LHCN-M2 (cell line): ENCODE results near the gene MORN1. TPM values are rescaled to one million over a fixed set of nuclear protein-coding genes. Genes with fewer than 3 reads are reported as not detected.

ENCODE experiments used
- DNase-seq: peaks from one replicate; pipeline ENCODE4 v3.0.0-alpha.2; 2012; ENCODE audit warnings: low read depth
- total RNA-seq: library from RNA; depleted of rRNA; stranded (reverse); fragments of >200 nt; gene quantifications from 2 replicates; pipeline ENCODE4 v1.2.3, GENCODE V29; 2014

MORN1 gene
- total RNA-seq, 1 experiment from 2014 or later: 7.5 TPM

GRCh38 chr1:2374252-2375155, 16.9 kb downstream of the MORN1 start:
- DNase-seq: no peak

GRCh38 chr1:2373551-2374251, 17.7 kb downstream of the MORN1 start:
- no peak for DNase-seq

- no peak for DNase-seq
These were observed 18.5 kb downstream of the MORN1 start for GRCh38 chr1:2372551-2373490.

- DNase-seq: no peak
These were observed 23.2 kb downstream of the MORN1 start for GRCh38 chr1:2368053-2368744.

GRCh38 chr1:2363847-2364513, 27.4 kb downstream of the MORN1 start:
- no peak for DNase-seq

- no peak for DNase-seq
These were observed 30.6 kb downstream of the MORN1 start for GRCh38 chr1:2360588-2361364.

GRCh38 chr1:2358651-2359640, 32.4 kb downstream of the MORN1 start:
- no peak for DNase-seq

GRCh38 chr1:2358072-2358471, 33.3 kb downstream of the MORN1 start:
- DNase-seq: no peak

GRCh38 chr1:2356911-2357845, 34.2 kb downstream of the MORN1 start:
- no peak for DNase-seq

- DNase-seq: no peak
These were observed 35.0 kb downstream of the MORN1 start for GRCh38 chr1:2356401-2356800.

- DNase-seq: no peak
These were observed 35.7 kb downstream of the MORN1 start for GRCh38 chr1:2355373-2356261.

GRCh38 chr1:2354511-2355372, 36.6 kb downstream of the MORN1 start:
- no peak for DNase-seq

- no peak for DNase-seq
These were observed 37.6 kb downstream of the MORN1 start for GRCh38 chr1:2353551-2354438.

- DNase-seq: no peak
These were observed 38.3 kb downstream of the MORN1 start for GRCh38 chr1:2352897-2353550.
